ENCODE data around the gene HEYL.
A peak's percentile ranks its signal among the peaks of the same experiment; 100 is the strongest.

GRCh38 chr1:39657923-39658485, 18.6 kb upstream of the HEYL start:
- TF ChIP-seq CTCF (IDR thresholded peaks at IDR 0.05 in 2 of 3, conservative IDR thresholded peaks at IDR 0.05 in 1 of 3; ENCODE audit: borderline replicate concordance in 1 of 3, insufficient read depth in 1 of 3, low read depth in 2 of 3, low read length in 2 of 3) (peak; percentile 58 to 94 (median 90); a peak in 5 of 6 replicates), ATF3 (IDR thresholded peaks at IDR 0.05) (no peak)

Data from HCT116 (cell line).